A673 (cell line): ENCODE measurements around the gene TESPA1. TPM values are rescaled to one million over a fixed set of nuclear protein-coding genes. Genes with fewer than 3 reads are reported as not detected.
"Not testable (repeated sequence)": the region's sequence is repeated elsewhere in the genome, so short reads cannot be mapped to it uniquely, and the experiment has no call there.

ENCODE experiments used
- BruUV-seq: library from RNA; stranded (reverse); fragments of 400-500 nt; replicated peaks from 2 replicates; lab custom pipeline; 2021; lab: Mats Ljungman, UMichigan
- CTCF ChIA-PET: fragments of 300-600 bp; sonication (Branson Sonifier 250); formaldehyde crosslinking; loops from one replicate; lab custom pipeline; 2022; ENCODE audit warnings: antibody characterized with exemption; lab: Charles Lee
- POLR2A ChIA-PET: fragments of 300-600 bp; sonication (Branson Sonifier 250); formaldehyde crosslinking; loops from one replicate; lab custom pipeline; 2022; ENCODE audit warnings: antibody characterized with exemption; ENCODE audit not compliant: low non-redundant PET; lab: Charles Lee
- DNase-seq: peaks from one replicate; pipeline ENCODE4 v3.0.0-alpha.2; 2015; ENCODE audit warnings: low spot score
- H3K27ac ChIP-seq: fragments of 200-600 bp; sonication (generic); 2 replicates; pipeline ENCODE4 v1.5.1; 2016; ENCODE audit warnings: mixed run types, low read depth, mild to moderate bottlenecking, mixed read lengths, antibody characterized with exemption, low read length; ENCODE audit not compliant: poor library complexity, severe bottlenecking
- H3K27me3 ChIP-seq: fragments of 200-600 bp; sonication (generic); replicated peaks from 2 replicates; pipeline ENCODE4 v1.6.1; 2017; ENCODE audit warnings: mixed run types, low read depth, mild to moderate bottlenecking, mixed read lengths, antibody characterized with exemption, low read length; ENCODE audit not compliant: insufficient read depth, poor library complexity
- H3K36me3 ChIP-seq: fragments of 200-600 bp; sonication (generic); 2 replicates; pipeline ENCODE4 v1.6.1; 2016; ENCODE audit warnings: mixed run types, mild to moderate bottlenecking, mixed read lengths, antibody characterized with exemption, low read length; ENCODE audit not compliant: insufficient read depth, poor library complexity, severe bottlenecking
- H3K4me1 ChIP-seq: fragments of 200-600 bp; sonication (generic); 2 replicates; pipeline ENCODE4 v1.6.1; 2017; ENCODE audit warnings: mixed run types, mild to moderate bottlenecking, mixed read lengths, antibody characterized with exemption, low read length; ENCODE audit not compliant: insufficient read depth, poor library complexity, severe bottlenecking
- H3K4me3 ChIP-seq: fragments of 200-600 bp; sonication (generic); 2 replicates; pipeline ENCODE4 v1.5.1; 2016; ENCODE audit warnings: low read depth, mixed run types, mild to moderate bottlenecking, mixed read lengths, low read length; ENCODE audit not compliant: poor library complexity, severe bottlenecking
- H3K9me3 ChIP-seq: fragments of 200-600 bp; sonication (generic); 2 replicates; pipeline ENCODE4 v1.6.1; 2016; ENCODE audit warnings: mixed run types, low read depth, mild to moderate bottlenecking, mixed read lengths, antibody characterized with exemption, low read length; ENCODE audit not compliant: poor library complexity, severe bottlenecking
- CTCF ChIP-seq: fragments of 300-800, 200-600 bp; sonication (generic); conservative IDR thresholded peaks from 2 replicates; pipeline ENCODE4 v1.5.1; 2017; ENCODE audit warnings: low read depth, mild to moderate bottlenecking, antibody characterized with exemption, low read length, moderate library complexity, mixed read lengths
- EZH2 ChIP-seq: fragments of 200-600 bp; sonication (generic); IDR thresholded peaks from 2 replicates; pipeline ENCODE4 v1.6.1; 2017; ENCODE audit warnings: borderline replicate concordance, low read depth, mild to moderate bottlenecking, mixed read lengths, antibody characterized with exemption, low read length; ENCODE audit not compliant: poor library complexity, severe bottlenecking
- intact Hi-C: fragments of 100-400 bp; cut with micrococcal nuclease; formaldehyde crosslinking; loops from one replicate; pipeline ENCODE4 v1.10.0; 2022; ENCODE audit not compliant: unreplicated experiment
- total RNA-seq: library from RNA; stranded (reverse); gene quantifications from 2 replicates; pipeline ENCODE4 v1.2.3, GENCODE V29; 2021

The TESPA1 gene
- total RNA-seq, 1 experiment from 2014 or later: not detected

GRCh38 chr12:54948171-54948570 is 36.4 kb downstream of the TESPA1 start:
- ChIA-PET CTCF (no interaction called here), POLR2A (no interaction called here)
- Histone ChIP-seq H3K27me3 (peaks cover 2% of the 10 kb centered on the region), H3K9me3 (no peaks in the 10 kb centered on the region), H3K4me3 (no peak overlapping the region), H3K36me3 (no peaks in the 10 kb centered on the region), H3K27ac (no peak overlapping the region), H3K4me1 (no peaks in the 10 kb centered on the region)
- BruUV-seq: no TSS peak
- no peak for TF ChIP-seq CTCF
- no peak for TF ChIP-seq EZH2
- intact Hi-C loops: no loop called here
- DNase-seq: no peak

- H3K4me1 ChIP-seq: no peaks in the 10 kb centered on the region
- no peak for DNase-seq
- intact Hi-C loops: no loop called here
- no peaks in the 10 kb centered on the region for H3K9me3 ChIP-seq
- H3K4me3 ChIP-seq: no peak overlapping the region
- no peaks in the 10 kb centered on the region for H3K27me3 ChIP-seq
- TF ChIP-seq CTCF (no peak), EZH2 (no peak)
- no TSS peak for BruUV-seq
- no peak overlapping the region for H3K27ac ChIP-seq
- H3K36me3 ChIP-seq: no peaks in the 10 kb centered on the region
- CTCF ChIA-PET: no interaction called here
- POLR2A ChIA-PET: no interaction called here
Measured at GRCh38 chr12:54945082-54945481, 39.5 kb downstream of the TESPA1 start.

GRCh38 chr12:54943292-54943691 is 41.3 kb downstream of the TESPA1 start:
- POLR2A ChIA-PET, CTCF ChIA-PET, DNase-seq, intact Hi-C loops, H3K27me3 ChIP-seq, H3K4me1 ChIP-seq, H3K9me3 ChIP-seq, BruUV-seq, H3K27ac ChIP-seq, H3K4me3 ChIP-seq, H3K36me3 ChIP-seq: not testable (repeated sequence)

GRCh38 chr12:54941659-54942058 is 42.9 kb downstream of the TESPA1 start:
- Histone ChIP-seq H3K27me3 (no peaks in the 10 kb centered on the region), H3K36me3 (no peaks in the 10 kb centered on the region), H3K4me3 (no peak overlapping the region), H3K4me1 (no peaks in the 10 kb centered on the region), H3K27ac (no peak overlapping the region), H3K9me3 (no peaks in the 10 kb centered on the region)
- intact Hi-C loops: no loop called here
- no peak for DNase-seq
- ChIA-PET POLR2A (no interaction called here), CTCF (no interaction called here)
- TF ChIP-seq CTCF: no peak
- no peak for TF ChIP-seq EZH2
- BruUV-seq: no TSS peak
